Activated naive CD4-positive, alpha-beta T cell treated with anti-CD3 and anti-CD28 coated beads, Interleukin-2, amount 50 U/mL, for 16 hours (primary cell): ENCODE results near the gene ILDR1.
"Not testable (repeated sequence)": the region's sequence is repeated elsewhere in the genome, so short reads cannot be mapped to it uniquely, and the experiment has no call there.

ENCODE experiments used
- DNase-seq: peaks from one replicate; pipeline ENCODE4 v3.0.0-alpha.2; 2020

Gene ILDR1

DNA sequence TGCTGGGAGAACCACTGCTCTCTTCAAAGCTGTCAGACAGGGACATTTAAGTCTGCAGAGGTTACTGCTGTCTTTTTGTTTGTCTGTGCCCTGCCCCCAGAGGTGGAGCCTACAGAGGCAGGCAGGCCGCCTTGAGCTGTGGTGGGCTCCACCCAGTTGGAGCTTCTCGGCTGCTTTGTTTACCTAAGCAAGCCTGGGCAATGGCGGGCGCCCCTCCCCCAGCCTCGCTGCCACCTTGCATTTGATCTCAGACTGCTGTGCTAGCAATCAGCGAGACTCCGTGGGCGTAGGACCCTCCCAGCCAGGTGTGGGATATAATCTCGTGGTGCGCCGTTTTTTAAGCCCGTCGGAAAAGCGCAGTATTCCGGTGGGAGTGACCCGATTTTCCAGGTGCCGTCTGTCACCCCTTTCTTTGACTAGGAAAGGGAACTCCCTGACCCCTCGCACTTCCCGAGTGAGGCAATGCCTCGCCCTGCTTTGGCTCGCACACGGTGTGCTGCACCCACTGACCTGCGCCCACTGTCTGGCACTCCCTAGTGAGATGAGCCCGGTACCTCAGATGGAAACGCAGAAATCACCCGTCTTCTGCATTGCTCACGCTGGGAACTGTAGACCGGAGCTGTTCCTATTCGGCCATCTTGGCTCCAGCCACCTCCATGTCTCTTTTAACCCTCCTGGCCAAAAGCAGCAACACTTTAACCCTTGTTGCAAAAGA lies 83.7 kb downstream of the ILDR1 start:
- not testable (repeated sequence) for DNase-seq
